ENCODE measurements around the gene MDN1. TPM values are rescaled to one million over a fixed set of nuclear protein-coding genes. Genes with fewer than 3 reads are reported as not detected.

The MDN1 gene
- total and polyA plus RNA-seq, 2 of the 8 experiments (the other 6 are each of a cell fraction or from before 2014, with no cell fraction given): 53.5 to 179 TPM

- TF ChIP-seq ASH2L (IDR thresholded peaks at IDR 0.05; ENCODE audit: low read length) (no peak), NANOG (IDR thresholded peaks at IDR 0.05; ENCODE audit: insufficient read depth, low read depth, low read length, poor library complexity, severe bottlenecking) (no peak)
These were observed 213.7 kb downstream of the MDN1 start (continued) for GRCh38 chr6:89605861-89606260.
